GDM1 (cell line): Measurements from ENCODE around the gene TRABD.

ENCODE experiments used
- DNase-seq: peaks from one replicate; lab custom pipeline; 2025; lab: John Stamatoyannopoulos, UW

TRABD gene

DNA sequence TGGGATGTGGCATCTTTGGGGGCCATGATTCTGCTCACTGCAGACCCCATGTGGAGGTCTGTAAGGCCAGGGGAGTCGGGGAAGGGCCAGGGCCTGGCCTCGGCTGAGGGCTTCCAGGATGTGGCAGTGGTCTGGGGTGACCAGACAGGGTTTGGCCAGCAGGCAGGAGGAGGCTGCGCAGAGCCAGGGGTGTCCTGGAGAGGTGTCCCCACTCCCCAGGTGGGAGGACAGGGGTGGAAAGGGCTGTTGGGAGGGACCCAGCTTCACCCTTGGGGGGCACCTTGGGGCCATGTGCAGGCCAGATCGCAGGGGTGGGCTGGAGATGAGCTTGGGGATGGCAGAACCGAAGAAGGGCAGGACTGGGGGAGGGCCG is 11.7 kb upstream of the TRABD start:
- no peak for DNase-seq

GRCh38 chr22:50174382-50175190 is 11.1 kb upstream of the TRABD start:
- no peak for DNase-seq

DNA sequence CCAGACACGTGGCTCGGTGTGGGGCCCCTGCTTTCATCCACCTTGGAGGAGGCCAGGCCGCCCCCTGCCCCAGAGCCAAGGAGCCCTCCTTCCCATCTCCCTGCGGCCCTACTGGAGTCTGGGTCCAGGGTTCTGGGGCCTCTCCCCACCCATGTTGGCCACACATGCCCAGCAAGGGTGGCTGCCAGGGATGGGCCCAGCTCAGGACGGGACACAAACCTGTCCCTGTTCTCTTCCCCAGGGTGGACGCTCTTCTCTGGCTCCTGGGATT is 10.6 kb upstream of the TRABD start:
- no peak for DNase-seq

- no peak for DNase-seq
Measured at GRCh38 chr22:50175921-50176849, 9.5 kb upstream of the TRABD start.

GRCh38 chr22:50176850-50177536 is 8.7 kb upstream of the TRABD start:
- DNase-seq: no peak

DNA sequence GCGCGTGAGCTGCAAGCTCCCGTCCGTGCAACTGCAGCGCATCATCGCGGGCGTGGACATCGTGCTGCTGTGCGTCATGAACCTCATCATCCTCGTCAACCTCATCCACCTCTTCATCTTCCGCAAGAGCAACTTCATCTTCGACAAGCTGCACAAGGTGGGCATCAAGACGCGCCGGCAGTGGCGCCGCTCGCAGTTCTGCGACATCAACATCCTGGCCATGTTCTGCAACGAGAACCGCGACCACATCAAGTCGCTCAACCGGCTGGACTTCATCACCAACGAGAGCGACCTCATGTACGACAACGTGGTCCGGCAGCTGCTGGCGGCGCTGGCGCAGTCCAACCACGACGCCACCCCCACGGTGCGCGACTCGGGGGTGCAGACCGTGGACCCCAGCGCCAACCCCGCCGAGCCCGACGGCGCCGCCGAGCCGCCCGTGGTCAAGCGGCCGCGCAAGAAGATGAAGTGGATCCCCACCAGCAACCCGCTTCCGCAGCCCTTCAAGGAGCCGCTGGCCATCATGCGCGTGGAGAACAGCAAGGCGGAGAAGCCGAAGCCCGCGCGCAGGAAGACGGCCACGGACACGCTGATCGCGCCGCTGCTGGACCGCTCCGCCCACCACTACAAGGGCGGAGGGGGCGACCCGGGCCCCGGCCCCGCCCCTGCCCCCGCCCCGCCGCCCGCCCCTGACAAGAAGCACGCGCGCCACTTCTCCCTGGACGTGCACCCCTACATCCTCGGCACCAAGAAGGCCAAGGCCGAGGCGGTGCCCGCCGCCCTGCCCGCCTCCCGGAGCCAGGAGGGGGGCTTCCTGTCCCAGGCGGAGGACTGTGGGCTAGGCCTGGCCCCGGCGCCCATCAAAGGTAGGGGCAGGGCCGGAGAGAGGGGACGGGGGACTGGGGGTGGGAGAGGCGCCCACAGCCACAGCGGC is 7.9 kb upstream of the TRABD start:
- DNase-seq: no peak

DNA sequence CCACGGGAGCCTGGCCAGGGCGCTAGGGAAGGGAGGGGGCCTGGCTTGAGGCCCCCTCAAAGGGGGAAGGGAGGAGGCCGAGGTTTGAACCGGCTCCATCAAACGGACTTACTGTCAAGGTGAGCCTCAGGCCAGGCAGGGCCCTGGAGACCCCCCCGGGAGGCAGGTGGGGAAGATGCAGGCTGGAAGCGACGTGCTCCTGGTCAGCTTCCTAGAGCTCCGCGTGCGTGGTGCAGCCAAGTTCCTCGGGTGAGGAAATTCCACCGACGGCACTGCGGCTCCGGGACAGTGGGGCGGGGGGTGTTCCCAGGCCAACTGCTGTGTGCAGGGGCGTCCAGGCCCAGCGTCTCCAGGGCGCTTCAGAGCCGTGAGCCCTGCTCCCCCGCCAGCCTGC is 7.2 kb upstream of the TRABD start:
- DNase-seq: no peak

DNA sequence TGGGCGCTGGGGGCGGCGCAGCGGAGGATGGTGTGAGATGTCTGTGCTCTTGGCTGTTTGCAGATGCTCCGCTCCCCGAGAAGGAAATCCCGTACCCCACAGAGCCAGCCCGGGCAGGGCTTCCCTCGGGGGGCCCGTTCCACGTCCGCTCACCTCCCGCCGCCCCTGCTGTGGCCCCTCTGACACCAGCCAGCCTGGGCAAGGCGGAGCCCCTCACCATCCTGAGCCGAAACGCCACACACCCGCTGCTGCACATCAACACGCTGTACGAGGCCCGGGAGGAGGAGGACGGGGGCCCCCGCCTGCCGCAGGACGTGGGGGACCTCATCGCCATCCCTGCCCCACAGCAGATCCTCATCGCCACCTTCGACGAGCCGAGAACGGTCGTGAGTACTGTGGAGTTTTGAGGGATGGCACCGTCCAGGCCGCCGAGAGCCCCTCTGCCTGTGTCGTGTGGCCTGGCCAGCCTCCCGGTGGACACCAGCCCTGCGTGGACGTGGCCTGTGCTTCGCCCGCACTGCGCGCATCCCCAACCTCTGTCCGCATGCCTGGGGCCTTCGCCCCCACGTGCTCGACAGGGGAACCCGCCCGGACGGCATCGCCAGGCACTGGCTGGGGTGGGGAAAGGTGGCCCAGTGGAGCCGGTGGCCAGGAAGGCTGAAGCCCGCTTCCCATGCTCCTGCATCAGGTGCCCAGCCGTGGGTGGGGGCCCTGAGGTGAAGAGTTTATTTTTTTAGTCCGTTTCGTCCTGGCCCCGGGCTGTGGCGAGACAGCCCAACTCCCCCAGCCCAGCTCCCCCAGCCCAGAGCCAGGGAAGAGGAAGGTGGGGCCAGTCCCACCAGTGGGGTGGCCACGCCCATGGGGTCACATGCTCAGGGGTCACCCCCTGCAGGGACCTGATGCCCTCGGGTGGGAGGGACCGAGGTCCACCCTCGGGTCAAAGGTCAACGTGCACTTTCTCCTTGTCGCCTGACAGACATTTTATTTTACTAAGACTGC is 6.5 kb upstream of the TRABD start:
- DNase-seq: no peak

- no peak for DNase-seq
Measured at GRCh38 chr22:50179937-50180726, 5.6 kb upstream of the TRABD start.

DNA sequence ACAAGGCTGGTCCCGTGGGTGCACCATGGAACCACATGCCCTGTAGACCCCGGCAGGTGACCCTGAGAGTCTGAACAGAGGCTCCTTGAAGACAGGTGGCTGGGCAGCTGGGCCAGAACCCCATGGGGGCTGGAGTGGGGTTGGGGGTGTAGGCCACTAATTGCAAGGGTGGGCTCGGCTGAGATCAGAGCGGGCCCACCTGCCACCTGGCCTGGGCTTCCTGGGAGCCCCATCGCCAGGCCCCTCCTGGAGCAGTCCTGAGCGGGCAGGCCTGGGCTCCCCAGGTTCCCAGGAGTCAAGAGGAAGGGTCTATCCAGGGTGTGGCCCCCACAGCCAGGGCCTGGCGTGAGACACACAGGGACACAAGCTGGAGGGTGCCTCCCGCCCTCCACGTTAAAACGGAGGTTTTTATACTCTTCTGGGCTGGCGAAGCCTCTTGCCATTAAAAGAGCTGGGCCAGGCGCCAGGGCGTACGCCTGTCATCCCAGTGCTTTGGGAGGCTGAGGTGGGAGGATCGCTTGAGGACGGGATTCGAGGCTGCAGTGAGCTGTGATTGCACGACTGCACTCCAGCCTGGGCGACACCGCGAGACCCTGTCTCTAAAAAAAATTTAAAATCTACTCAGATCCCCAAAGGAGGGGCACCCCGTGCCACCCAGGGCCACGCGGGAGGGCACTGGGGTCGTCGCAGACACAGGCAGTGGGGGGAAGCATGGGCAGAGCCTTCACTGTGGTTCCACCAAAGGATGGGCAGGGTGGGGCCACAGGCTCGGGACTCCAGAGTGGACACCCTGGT is 4.8 kb upstream of the TRABD start:
- DNase-seq: no peak

- no peak for DNase-seq
Measured at GRCh38 chr22:50182176-50183081, 3.3 kb upstream of the TRABD start.

GRCh38 chr22:50183141-50183971 is 2.4 kb upstream of the TRABD start:
- DNase-seq: no peak

GRCh38 chr22:50184004-50184901 is 1.5 kb upstream of the TRABD start:
- no peak for DNase-seq

DNA sequence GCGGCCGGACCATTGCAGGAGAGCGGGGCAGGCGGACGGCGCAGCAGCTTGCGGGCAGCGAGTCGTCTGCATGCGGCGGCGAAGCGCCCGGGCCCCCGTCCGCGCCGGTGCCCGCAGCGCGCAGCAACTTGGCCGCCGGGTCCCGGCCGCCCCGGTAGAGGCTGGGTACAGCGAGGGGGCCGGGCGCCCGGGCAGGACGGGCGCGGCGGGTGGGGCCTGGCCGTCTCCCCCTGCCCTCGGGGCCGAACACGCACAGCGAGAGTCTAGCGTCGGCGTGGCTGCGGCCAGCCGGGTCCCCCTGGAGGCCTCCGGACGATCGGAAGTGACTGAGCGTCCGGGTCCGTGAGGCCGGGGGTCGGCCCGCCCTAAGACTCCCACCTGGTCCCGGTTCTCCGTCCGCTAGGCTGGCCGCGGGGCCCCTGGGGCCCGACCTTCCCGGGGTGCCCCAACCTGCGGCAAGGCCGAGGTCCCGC is 775 bp upstream of the TRABD start:
- DNase-seq: no peak

GRCh38 chr22:50186181-50186714 is 535 bp downstream of the TRABD start:
- no peak for DNase-seq
